Effector memory CD4-positive, alpha-beta T cell (primary cell): ENCODE measurements around the gene ASPDH.
"Not testable (repeated sequence)": the region's sequence is repeated elsewhere in the genome, so short reads cannot be mapped to it uniquely, and the experiment has no call there.

Experiments
- DNase-seq, 3 donors: peaks; one replicate each; pipeline ENCODE4 v3.0.0-alpha.2; 2020
- H3K27ac ChIP-seq: 2 replicates; pipeline ENCODE4 v1.7.0; 2013; ENCODE audit warnings: mild to moderate bottlenecking, low read length, moderate library complexity; ENCODE audit not compliant: insufficient read depth, poor library complexity, severe bottlenecking
- H3K27me3 ChIP-seq: replicated peaks from 2 replicates; pipeline ENCODE4 v1.7.0; 2013; ENCODE audit warnings: mild to moderate bottlenecking, low read length; ENCODE audit not compliant: insufficient read depth, control insufficient read depth, poor library complexity, severe bottlenecking
- H3K36me3 ChIP-seq: 2 replicates; pipeline ENCODE4 v1.7.0; 2013; ENCODE audit warnings: mild to moderate bottlenecking, low read length, moderate library complexity; ENCODE audit not compliant: control insufficient read depth, insufficient read depth
- H3K4me1 ChIP-seq: 2 replicates; pipeline ENCODE4 v1.7.0; 2013; ENCODE audit warnings: low read length, mild to moderate bottlenecking; ENCODE audit not compliant: control insufficient read depth, insufficient read depth, poor library complexity, severe bottlenecking
- H3K4me3 ChIP-seq: 2 replicates; pipeline ENCODE4 v1.7.0; 2013; ENCODE audit warnings: low read length, low read depth, mild to moderate bottlenecking; ENCODE audit not compliant: insufficient read depth, poor library complexity, severe bottlenecking
- H3K9me3 ChIP-seq: 2 replicates; pipeline ENCODE4 v1.7.0; 2013; ENCODE audit warnings: mild to moderate bottlenecking, low read length, moderate library complexity; ENCODE audit not compliant: control insufficient read depth

ASPDH gene

GRCh38 chr19:50478901-50479715 lies 34.6 kb downstream of the ASPDH start:
- Histone ChIP-seq H3K27me3 (no peaks in the 10 kb centered on the region), H3K4me3 (no peak overlapping the region), H3K36me3 (peaks cover 38% of the 10 kb centered on the region), H3K27ac (no peak overlapping the region), H3K9me3 (no peaks in the 10 kb centered on the region), H3K4me1 (peaks cover 14% of the 10 kb centered on the region)
- no peak for DNase-seq

GRCh38 chr19:50477751-50478515 lies 35.8 kb downstream of the ASPDH start:
- no peaks in the 10 kb centered on the region for H3K27me3 ChIP-seq
- no peaks in the 10 kb centered on the region for H3K9me3 ChIP-seq
- peaks cover 14% of the 10 kb centered on the region for H3K4me1 ChIP-seq
- no peak overlapping the region for H3K27ac ChIP-seq
- no peak for DNase-seq
- no peak overlapping the region for H3K4me3 ChIP-seq
- H3K36me3 ChIP-seq = peaks cover 38% of the 10 kb centered on the region

- Histone ChIP-seq H3K4me3 (peak overlapping the region; percentile 76), H3K36me3 (peaks cover 29% of the 10 kb centered on the region), H3K27ac (peak overlapping the region; percentile 78), H3K27me3 (no peaks in the 10 kb centered on the region), H3K9me3 (no peaks in the 10 kb centered on the region), H3K4me1 (peaks cover 14% of the 10 kb centered on the region)
- DNase-seq = no peak
Measured at GRCh38 chr19:50476907-50477238, 36.8 kb downstream of the ASPDH start.

GRCh38 chr19:50476224-50476906 lies 37.3 kb downstream of the ASPDH start, which contains the start of the genes EMC10 and GARIN5A:
EMC10 (plus strand) TSS chr19:50476507; CDS start chr19:50476545, 38 bp downstream.
GARIN5A (minus strand) TSS chr19:50476848; CDS start chr19:50476388, 460 bp downstream.
- Histone ChIP-seq H3K9me3 (no peaks in the 10 kb centered on the region), H3K4me3 (peak within 1 kb of the TSS; percentile 76), H3K36me3 (peaks cover 24% of the 10 kb centered on the region), H3K27me3 (no peaks in the 10 kb centered on the region), H3K27ac (peak within 1 kb of the TSS; percentile 78), H3K4me1 (peaks cover 14% of the 10 kb centered on the region)
- DNase-seq = peak; percentile 88 to 90 (median 89)

GRCh38 chr19:50475736-50476223 lies 37.9 kb downstream of the ASPDH start:
- Histone ChIP-seq H3K4me1 (peaks cover 14% of the 10 kb centered on the region), H3K9me3 (no peaks in the 10 kb centered on the region), H3K36me3 (peaks cover 18% of the 10 kb centered on the region), H3K27ac (no peak overlapping the region), H3K4me3 (no peak overlapping the region), H3K27me3 (no peaks in the 10 kb centered on the region)
- DNase-seq = no peak

GRCh38 chr19:50475101-50475568 lies 38.6 kb downstream of the ASPDH start:
- Histone ChIP-seq H3K4me3 (no peak overlapping the region), H3K36me3 (peaks cover 11% of the 10 kb centered on the region), H3K27ac (no peak overlapping the region), H3K9me3 (no peaks in the 10 kb centered on the region), H3K4me1 (peaks cover 14% of the 10 kb centered on the region), H3K27me3 (no peaks in the 10 kb centered on the region)
- DNase-seq = no peak

- DNase-seq, H3K36me3 ChIP-seq, H3K4me3 ChIP-seq, H3K27me3 ChIP-seq, H3K27ac ChIP-seq, H3K9me3 ChIP-seq: not testable (repeated sequence)
- H3K4me1 ChIP-seq = peaks cover 14% of the 10 kb centered on the region
Measured at GRCh38 chr19:50473336-50473735, 40.4 kb downstream of the ASPDH start.

- Histone ChIP-seq H3K4me3 (no peak overlapping the region), H3K36me3 (no peaks in the 10 kb centered on the region), H3K27me3 (no peaks in the 10 kb centered on the region), H3K27ac (no peak overlapping the region), H3K4me1 (no peaks in the 10 kb centered on the region), H3K9me3 (no peaks in the 10 kb centered on the region)
- DNase-seq = no peak
Measured at GRCh38 chr19:50468818-50469217, 44.9 kb downstream of the ASPDH start.

- Histone ChIP-seq H3K27me3 (no peaks in the 10 kb centered on the region), H3K36me3 (no peaks in the 10 kb centered on the region), H3K4me3 (no peak overlapping the region), H3K4me1 (no peaks in the 10 kb centered on the region), H3K9me3 (no peaks in the 10 kb centered on the region), H3K27ac (no peak overlapping the region)
- DNase-seq = no peak
Measured at GRCh38 chr19:50467566-50467965, 46.1 kb downstream of the ASPDH start.
